Measurements from ENCODE around the gene BBX. TPM values are rescaled to one million over a fixed set of nuclear protein-coding genes. Genes with fewer than 3 reads are reported as not detected.

Gene BBX
- total RNA-seq, 4 donors from 2014 or later: 73.0 to 216 (median 106) TPM

DNA sequence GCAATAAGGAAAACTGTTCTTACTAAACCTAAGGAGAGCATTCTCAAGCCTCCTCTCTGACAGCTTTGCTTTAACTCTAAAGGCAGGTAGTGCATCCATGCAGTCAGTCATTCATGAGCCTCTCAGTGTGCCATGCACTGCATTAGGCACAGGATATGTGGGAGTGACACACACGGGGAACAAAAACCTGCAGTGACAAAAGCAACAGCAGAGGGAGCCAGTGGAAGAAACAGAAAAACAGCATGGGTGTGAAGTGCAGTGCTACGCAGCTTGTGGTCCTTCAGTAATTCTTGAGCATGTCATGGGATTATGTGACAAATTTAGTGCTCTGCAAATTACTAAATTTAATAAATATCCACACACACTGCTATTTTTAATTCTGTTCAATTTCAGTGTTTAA, 230.7 kb downstream of the BBX start:
- DNase-seq: peak in 1 of 2 donors; percentile 14
- H3K36me3 ChIP-seq: no peaks in the 10 kb centered on the region
- H3K4me1 ChIP-seq: no peaks in the 10 kb centered on the region
- intact Hi-C loops (cut with DNase I): no loop called here
- no peak overlapping the region for H3K4me3 ChIP-seq (replicated peaks in 1 of 3)
- no peaks in the 10 kb centered on the region for H3K27me3 ChIP-seq
- H3K9me3 ChIP-seq: no peaks in the 10 kb centered on the region
- H3K27ac ChIP-seq: no peak overlapping the region
- TF ChIP-seq, protein P1, sequence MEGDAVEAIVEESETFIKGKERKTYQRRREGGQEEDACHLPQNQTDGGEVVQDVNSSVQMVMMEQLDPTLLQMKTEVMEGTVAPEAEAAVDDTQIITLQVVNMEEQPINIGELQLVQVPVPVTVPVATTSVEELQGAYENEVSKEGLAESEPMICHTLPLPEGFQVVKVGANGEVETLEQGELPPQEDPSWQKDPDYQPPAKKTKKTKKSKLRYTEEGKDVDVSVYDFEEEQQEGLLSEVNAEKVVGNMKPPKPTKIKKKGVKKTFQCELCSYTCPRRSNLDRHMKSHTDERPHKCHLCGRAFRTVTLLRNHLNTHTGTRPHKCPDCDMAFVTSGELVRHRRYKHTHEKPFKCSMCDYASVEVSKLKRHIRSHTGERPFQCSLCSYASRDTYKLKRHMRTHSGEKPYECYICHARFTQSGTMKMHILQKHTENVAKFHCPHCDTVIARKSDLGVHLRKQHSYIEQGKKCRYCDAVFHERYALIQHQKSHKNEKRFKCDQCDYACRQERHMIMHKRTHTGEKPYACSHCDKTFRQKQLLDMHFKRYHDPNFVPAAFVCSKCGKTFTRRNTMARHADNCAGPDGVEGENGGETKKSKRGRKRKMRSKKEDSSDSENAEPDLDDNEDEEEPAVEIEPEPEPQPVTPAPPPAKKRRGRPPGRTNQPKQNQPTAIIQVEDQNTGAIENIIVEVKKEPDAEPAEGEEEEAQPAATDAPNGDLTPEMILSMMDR (IDR thresholded peaks at IDR 0.05): peak in 2 of 6 experiments; percentile 33 to 38
- TF ChIP-seq POLR2A (IDR thresholded peaks at IDR 0.05): no peak
- 47 to 50% methylated on average over 2 of the region's 2 CpGs for WGBS, 2 donors

DNA sequence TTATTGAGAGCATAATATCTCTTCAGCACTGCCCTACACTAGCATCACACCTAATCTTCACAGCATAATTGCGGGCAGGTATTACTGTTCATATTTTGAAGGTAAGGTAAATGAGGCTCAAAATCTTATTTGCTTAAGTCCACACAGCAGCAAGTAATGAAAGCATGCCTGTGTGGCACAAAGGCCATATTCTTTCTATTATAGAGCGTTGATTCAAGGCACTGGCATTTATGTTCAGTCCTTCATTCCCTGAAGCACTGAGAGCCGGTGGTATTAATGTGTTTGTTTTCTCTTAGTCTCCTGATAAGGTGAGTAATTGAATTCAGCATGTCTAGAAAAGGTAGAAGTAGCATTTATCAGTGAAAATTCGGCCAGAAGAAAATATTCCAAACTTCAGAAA, 231.2 kb downstream of the BBX start:
- TF ChIP-seq, protein P1 (IDR thresholded peaks at IDR 0.05): no peak
- TF ChIP-seq POLR2A (IDR thresholded peaks at IDR 0.05): no peak
- Histone ChIP-seq H3K27me3 (no peaks in the 10 kb centered on the region), H3K4me1 (no peaks in the 10 kb centered on the region), H3K9me3 (no peaks in the 10 kb centered on the region), H3K4me3 (replicated peaks in 1 of 3) (no peak overlapping the region), H3K36me3 (no peaks in the 10 kb centered on the region), H3K27ac (no peak overlapping the region)
- DNase-seq: no peak
- 79 to 81% methylated on average over 4 of the region's 4 CpGs for WGBS, 2 donors
- intact Hi-C loops (cut with DNase I): no loop called here

DNA sequence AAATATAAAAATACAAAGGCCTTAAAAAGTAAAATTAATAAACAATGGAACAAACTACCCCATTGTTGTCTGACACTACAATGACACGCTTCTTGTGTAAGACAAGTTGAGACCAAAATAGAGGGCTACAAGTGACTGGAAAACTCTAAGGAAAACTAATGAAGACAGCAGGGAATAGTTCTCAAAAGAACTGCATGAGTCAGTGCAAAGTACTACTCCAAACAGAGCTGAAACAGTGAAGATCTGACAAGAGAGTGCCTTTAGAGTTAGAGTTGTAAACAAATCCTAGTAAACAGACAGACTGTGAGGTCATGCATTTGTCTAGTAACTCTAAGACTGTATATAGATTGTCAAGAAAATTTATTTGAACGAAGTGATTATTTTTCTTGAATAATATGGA, 233.9 kb downstream of the BBX start:
- Histone ChIP-seq H3K27me3 (no peaks in the 10 kb centered on the region), H3K4me1 (no peaks in the 10 kb centered on the region), H3K4me3 (replicated peaks in 1 of 3) (no peak overlapping the region), H3K27ac (no peak overlapping the region), H3K9me3 (no peaks in the 10 kb centered on the region), H3K36me3 (no peaks in the 10 kb centered on the region)
- TF ChIP-seq, protein P1 (IDR thresholded peaks at IDR 0.05): no peak
- no peak for TF ChIP-seq POLR2A (IDR thresholded peaks at IDR 0.05)
- DNase-seq: no peak
- WGBS, 2 donors: 92 to 95% methylated on average over 2 of the region's 2 CpGs
- intact Hi-C loops (cut with DNase I): no loop called here

DNA sequence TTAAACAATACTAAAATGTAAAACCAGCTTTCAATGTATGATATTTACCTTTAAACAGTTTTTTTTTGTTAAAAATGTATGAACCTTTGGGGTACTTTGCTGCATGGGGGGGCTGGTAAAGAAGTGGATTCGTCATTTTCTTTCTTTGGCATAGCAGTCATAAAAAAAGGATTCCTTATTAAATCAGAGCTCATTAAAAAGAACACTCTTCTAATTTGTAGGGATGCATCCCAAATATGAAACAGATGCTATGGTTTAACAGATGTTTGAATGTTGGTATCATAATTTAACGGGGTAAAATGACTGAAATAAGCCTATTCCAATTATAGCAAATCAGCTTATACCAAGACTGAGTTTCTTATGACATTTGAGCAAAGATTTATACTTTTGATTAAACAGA, 234.4 kb downstream of the BBX start:
- WGBS, 2 donors: 96 to 97% methylated on average over 2 of the region's 2 CpGs
- H3K27me3 ChIP-seq: no peaks in the 10 kb centered on the region
- DNase-seq: no peak
- H3K4me1 ChIP-seq: no peaks in the 10 kb centered on the region
- H3K9me3 ChIP-seq: no peaks in the 10 kb centered on the region
- H3K36me3 ChIP-seq: no peaks in the 10 kb centered on the region
- no peak overlapping the region for H3K27ac ChIP-seq
- TF ChIP-seq, protein P1 (IDR thresholded peaks at IDR 0.05): no peak
- TF ChIP-seq POLR2A (IDR thresholded peaks at IDR 0.05): no peak
- no peak overlapping the region for H3K4me3 ChIP-seq (replicated peaks in 1 of 3)
- intact Hi-C loops (cut with DNase I): no loop called here

DNA sequence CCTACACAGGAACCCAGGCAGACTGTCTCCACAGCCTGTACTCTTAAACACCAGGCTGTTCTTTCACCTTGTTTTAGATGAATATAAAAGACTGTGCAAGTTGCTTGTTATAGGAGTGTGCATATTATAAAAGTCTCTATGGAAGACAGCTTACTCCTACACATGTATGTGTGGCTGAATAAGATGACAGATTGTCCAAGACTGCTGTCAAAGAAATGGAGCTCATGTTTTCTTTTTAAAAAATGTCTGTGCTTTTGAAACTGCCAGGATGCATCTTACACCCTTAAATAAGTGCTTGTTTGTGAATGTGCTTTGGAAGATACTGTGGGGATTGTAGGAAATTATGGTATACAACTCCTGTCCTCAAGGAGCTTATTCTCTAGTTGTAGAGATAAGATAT, 237.4 kb downstream of the BBX start:
- DNase-seq: no peak
- no peaks in the 10 kb centered on the region for H3K36me3 ChIP-seq
- no peak overlapping the region for H3K27ac ChIP-seq
- intact Hi-C loops (cut with DNase I): no loop called here
- no peaks in the 10 kb centered on the region for H3K4me1 ChIP-seq
- H3K27me3 ChIP-seq: no peaks in the 10 kb centered on the region
- H3K4me3 ChIP-seq (replicated peaks in 1 of 3): no peak overlapping the region
- TF ChIP-seq, protein P1 (IDR thresholded peaks at IDR 0.05): no peak
- no peak for TF ChIP-seq POLR2A (IDR thresholded peaks at IDR 0.05)
- no peaks in the 10 kb centered on the region for H3K9me3 ChIP-seq

Measured in thyroid gland (tissue), 4 donors.